Measurements from ENCODE around the gene COMT.

COMT gene

GRCh38 chr22:19963863-19964642 is 22.5 kb downstream of the COMT start:
- no peak for DNase-seq (ENCODE audit: low read depth)
- no peak for TF ChIP-seq CTCF (conservative IDR thresholded peaks at IDR 0.05; ENCODE audit: control insufficient read depth, insufficient read depth, low read depth, low read length)
- no peak overlapping the region for H3K4me3 ChIP-seq (ENCODE audit: control insufficient read depth, low read depth, low read length)

GRCh38 chr22:19964701-19965386 is 23.3 kb downstream of the COMT start:
- TF ChIP-seq CTCF (conservative IDR thresholded peaks at IDR 0.05; ENCODE audit: control insufficient read depth, insufficient read depth, low read depth, low read length): no peak
- no peak for DNase-seq (ENCODE audit: low read depth)
- no peak overlapping the region for H3K4me3 ChIP-seq (ENCODE audit: control insufficient read depth, low read depth, low read length)

GRCh38 chr22:19965771-19966709 is 24.5 kb downstream of the COMT start:
- H3K4me3 ChIP-seq (ENCODE audit: control insufficient read depth, low read depth, low read length): no peak overlapping the region
- peak; percentile 42 for TF ChIP-seq CTCF (conservative IDR thresholded peaks at IDR 0.05; ENCODE audit: control insufficient read depth, insufficient read depth, low read depth, low read length)

GRCh38 chr22:19966908-19967750 is 25.6 kb downstream of the COMT start:
- H3K4me3 ChIP-seq (ENCODE audit: control insufficient read depth, low read depth, low read length): no peak overlapping the region
- TF ChIP-seq CTCF (conservative IDR thresholded peaks at IDR 0.05; ENCODE audit: control insufficient read depth, insufficient read depth, low read depth, low read length): no peak
- no peak for DNase-seq (ENCODE audit: low read depth)

More at GRCh38 chr22:19965771-19966709, 24.5 kb downstream of the COMT start:
- DNase-seq (ENCODE audit: low read depth): no peak

GRCh38 chr22:19967850-19968449 is 26.4 kb downstream of the COMT start:
- no peak for DNase-seq (ENCODE audit: low read depth)
- no peak overlapping the region for H3K4me3 ChIP-seq (ENCODE audit: control insufficient read depth, low read depth, low read length)
- TF ChIP-seq CTCF (conservative IDR thresholded peaks at IDR 0.05; ENCODE audit: control insufficient read depth, insufficient read depth, low read depth, low read length): no peak

Data from fibroblast of mammary gland (primary cell).